Mesenchymal stem cell (in vitro differentiated cells and primary cell): ENCODE data around the gene MTUS2.

Experiments used
- DNase-seq: peaks from one replicate; pipeline ENCODE4 v3.0.0-alpha.2; 2013
- H2AFZ ChIP-seq: one replicate; pipeline ENCODE4 v1.6.1; 2013; ENCODE audit warnings: low read depth, mild to moderate bottlenecking, control low read depth, inconsistent platforms, low read length, moderate library complexity
- H2AK5ac ChIP-seq: 2 replicates; pipeline ENCODE4 v1.6.1; 2013; ENCODE audit warnings: low read length, moderate library complexity, mild to moderate bottlenecking, inconsistent platforms; ENCODE audit not compliant: severe bottlenecking
- H2BK120ac ChIP-seq: one replicate; pipeline ENCODE4 v1.6.1; 2013; ENCODE audit warnings: low read depth, mild to moderate bottlenecking, inconsistent platforms, low read length, moderate library complexity
- H2BK12ac ChIP-seq, 2 experiments: one replicate each; pipeline ENCODE4 v1.6.1; 2013; ENCODE audit warnings: inconsistent platforms in 2 of 2, low read length in 2 of 2, mild to moderate bottlenecking in 2 of 2, moderate library complexity in 2 of 2, control low read depth in 1 of 2
- H2BK15ac ChIP-seq: one replicate; pipeline ENCODE4 v1.6.1; 2013; ENCODE audit warnings: mild to moderate bottlenecking, low read depth, inconsistent platforms; ENCODE audit not compliant: poor library complexity, severe bottlenecking
- H2BK5ac ChIP-seq: 2 replicates; pipeline ENCODE4 v1.6.1; 2013; ENCODE audit warnings: low read depth, mild to moderate bottlenecking, low read length, control low read depth, inconsistent platforms; ENCODE audit not compliant: poor library complexity, severe bottlenecking
- H3K14ac ChIP-seq, 2 experiments: one replicate each; pipeline ENCODE4 v1.6.1; 2013; ENCODE audit warnings: inconsistent platforms in 2 of 2, low read length in 2 of 2, control low read depth in 1 of 2, mild to moderate bottlenecking in 1 of 2, moderate library complexity in 1 of 2
- H3K18ac ChIP-seq, 2 experiments: one replicate each; pipeline ENCODE4 v1.6.1; 2013; ENCODE audit warnings: inconsistent platforms in 2 of 2, low read length in 2 of 2, control low read depth in 1 of 2, low read depth in 1 of 2, mild to moderate bottlenecking in 1 of 2
- H3K23ac ChIP-seq, 2 experiments: one replicate each; pipeline ENCODE4 v1.6.1; 2013; ENCODE audit warnings: inconsistent platforms in 2 of 2, low read length in 2 of 2, mild to moderate bottlenecking in 2 of 2, moderate library complexity in 2 of 2, control low read depth in 1 of 2
- H3K27ac ChIP-seq: 2 replicates; pipeline ENCODE4 v1.5.1; 2013; ENCODE audit warnings: mild to moderate bottlenecking, moderate library complexity, low read length, control low read depth, inconsistent platforms; ENCODE audit not compliant: poor library complexity, severe bottlenecking
- H3K27me3 ChIP-seq, 2 experiments: 2 replicates each; pipeline versions ENCODE4 v1.6.1 to v1.7.0; 2013; ENCODE audit warnings: low read length in 2 of 2, mild to moderate bottlenecking in 2 of 2, moderate library complexity in 2 of 2, control low read depth in 1 of 2, inconsistent platforms in 1 of 2; ENCODE audit not compliant: control insufficient read depth in 1 of 2, insufficient read depth in 1 of 2
- H3K36me3 ChIP-seq, 2 experiments: 2 replicates each; pipeline versions ENCODE4 v1.6.1 to v1.7.0; 2013; ENCODE audit warnings: low read length in 2 of 2, control low read depth in 1 of 2, inconsistent platforms in 1 of 2, low read depth in 1 of 2, mild to moderate bottlenecking in 1 of 2; ENCODE audit not compliant: insufficient read depth in 2 of 2, control insufficient read depth in 1 of 2
- H3K4ac ChIP-seq, 2 experiments: one replicate each; pipeline ENCODE4 v1.6.1; 2013; ENCODE audit warnings: inconsistent platforms in 2 of 2, low read length in 2 of 2, mild to moderate bottlenecking in 2 of 2, moderate library complexity in 2 of 2, control low read depth in 1 of 2, low read depth in 1 of 2
- H3K4me1 ChIP-seq: 2 replicates; pipeline ENCODE4 v1.6.1; 2013; ENCODE audit warnings: low read depth, low read length, control low read depth; ENCODE audit not compliant: control insufficient read depth, insufficient read depth
- H3K4me2 ChIP-seq: 2 replicates; pipeline ENCODE4 v1.6.1; 2013; ENCODE audit warnings: low read length, mild to moderate bottlenecking, inconsistent platforms; ENCODE audit not compliant: poor library complexity, severe bottlenecking
- H3K4me3 ChIP-seq, 2 experiments: 2 replicates each; pipeline versions ENCODE4 v1.5.1 to v1.7.0; 2013; ENCODE audit warnings: low read length in 2 of 2, mild to moderate bottlenecking in 2 of 2, control low read depth in 1 of 2, low read depth in 1 of 2; ENCODE audit not compliant: insufficient read depth in 1 of 2
- H3K79me1 ChIP-seq: replicated peaks from 2 replicates; pipeline ENCODE4 v1.6.1; 2013; ENCODE audit warnings: mild to moderate bottlenecking, control low read depth, low read length, inconsistent platforms; ENCODE audit not compliant: poor library complexity, severe bottlenecking
- H3K9ac ChIP-seq: 2 replicates; pipeline ENCODE4 v1.7.0; 2013; ENCODE audit warnings: mild to moderate bottlenecking, low read length, moderate library complexity
- H3K9me3 ChIP-seq: 2 replicates; pipeline ENCODE4 v1.7.0; 2013; ENCODE audit warnings: mild to moderate bottlenecking, low read length; ENCODE audit not compliant: control insufficient read depth
- H4K8ac ChIP-seq: one replicate; pipeline ENCODE4 v1.6.1; 2013; ENCODE audit warnings: inconsistent platforms, mild to moderate bottlenecking, low read length, moderate library complexity
- H4K91ac ChIP-seq: one replicate; pipeline ENCODE4 v1.6.1; 2013; ENCODE audit warnings: mild to moderate bottlenecking, low read length, inconsistent platforms
- WGBS: methylation state at CpG from one replicate; pipeline ENCODE4 v1.1.7; 2013; ENCODE audit warnings: mixed read lengths; 5-methylcytosine and 5-hydroxymethylcytosine counted together

MTUS2 gene

DNA sequence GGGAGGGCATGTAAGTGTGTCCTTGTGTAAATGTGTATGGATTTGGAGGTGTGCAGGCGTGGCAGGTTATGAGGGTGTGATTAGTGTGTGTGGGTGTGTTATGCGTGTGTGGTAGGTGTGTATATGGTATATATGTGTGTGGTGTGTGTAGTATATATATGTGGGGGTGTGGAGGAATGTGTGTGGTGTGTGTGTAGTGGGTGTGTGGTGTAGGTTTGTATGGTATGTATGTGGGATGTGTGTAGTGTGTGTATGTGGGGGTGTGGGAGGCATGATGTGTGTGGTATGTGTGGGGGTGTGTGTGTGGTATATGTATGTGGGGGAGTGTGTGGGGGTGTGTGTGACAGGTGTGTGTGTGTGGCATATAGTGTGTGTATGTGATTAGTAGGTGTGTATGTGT lies 671.1 kb downstream of the MTUS2 start:
- Histone ChIP-seq H4K8ac (peak overlapping the region; percentile 14), H3K18ac (peak overlapping the region in 1 of 2 experiments; percentile 92), H3K79me1 (no peaks in the 10 kb centered on the region), H3K36me3 (no peaks in the 10 kb centered on the region), H3K14ac (peak overlapping the region in 1 of 2 experiments; percentile 98), H2BK5ac (no peak overlapping the region), H3K27me3 (peaks cover 24% of the 10 kb centered on the region in 2 experiments), H2AK5ac (no peak overlapping the region), H3K4me3 (no peak overlapping the region), H3K23ac (no peak overlapping the region), H3K9ac (no peak overlapping the region), H3K9me3 (no peaks in the 10 kb centered on the region), H2BK12ac (peak overlapping the region in 1 of 2 experiments; percentile 79), H4K91ac (peak overlapping the region; percentile 47), H3K4me1 (peaks cover 11% of the 10 kb centered on the region), H2AFZ (no peak overlapping the region), H3K4ac (no peak overlapping the region), H3K4me2 (no peak overlapping the region), H2BK15ac (no peak overlapping the region), H2BK120ac (no peak overlapping the region), H3K27ac (no peak overlapping the region)
- no peak for DNase-seq
- 66% methylated on average over 2 of the region's 2 CpGs for WGBS

DNA sequence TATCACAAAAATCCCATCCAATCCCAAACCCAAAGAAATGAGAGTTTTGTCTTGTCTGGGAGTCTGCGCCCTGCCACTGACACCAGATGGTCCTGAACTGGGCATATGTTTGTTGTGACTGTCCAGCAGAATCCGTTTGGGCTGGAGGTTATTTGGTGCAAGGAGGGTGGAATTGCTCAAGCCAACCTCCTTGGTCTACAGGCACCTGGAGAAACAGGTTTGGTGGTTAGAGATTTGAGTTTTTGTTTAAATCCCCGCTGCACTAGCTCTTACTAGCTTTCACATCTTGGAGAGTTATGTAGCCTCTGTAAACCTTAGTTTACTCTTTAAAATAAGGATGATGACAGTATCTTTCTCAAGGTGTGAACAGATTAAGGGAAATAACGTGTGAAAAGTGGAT lies 673.7 kb downstream of the MTUS2 start:
- Histone ChIP-seq H2AK5ac (no peak overlapping the region), H3K4ac (no peak overlapping the region), H4K91ac (no peak overlapping the region), H2BK15ac (no peak overlapping the region), H3K14ac (no peak overlapping the region), H3K79me1 (no peaks in the 10 kb centered on the region), H2BK120ac (no peak overlapping the region), H3K9me3 (no peaks in the 10 kb centered on the region), H2BK5ac (no peak overlapping the region), H3K23ac (no peak overlapping the region), H3K4me2 (no peak overlapping the region), H3K4me3 (no peak overlapping the region), H3K18ac (no peak overlapping the region), H3K9ac (no peak overlapping the region), H3K4me1 (peaks cover 22% of the 10 kb centered on the region), H3K36me3 (no peaks in the 10 kb centered on the region), H2BK12ac (no peak overlapping the region), H3K27ac (no peak overlapping the region), H2AFZ (no peak overlapping the region), H4K8ac (no peak overlapping the region), H3K27me3 (peaks cover 12 to 18% of the 10 kb centered on the region in 2 experiments)
- WGBS = 93% methylated on average over 2 of the region's 4 CpGs
- DNase-seq = no peak

DNA sequence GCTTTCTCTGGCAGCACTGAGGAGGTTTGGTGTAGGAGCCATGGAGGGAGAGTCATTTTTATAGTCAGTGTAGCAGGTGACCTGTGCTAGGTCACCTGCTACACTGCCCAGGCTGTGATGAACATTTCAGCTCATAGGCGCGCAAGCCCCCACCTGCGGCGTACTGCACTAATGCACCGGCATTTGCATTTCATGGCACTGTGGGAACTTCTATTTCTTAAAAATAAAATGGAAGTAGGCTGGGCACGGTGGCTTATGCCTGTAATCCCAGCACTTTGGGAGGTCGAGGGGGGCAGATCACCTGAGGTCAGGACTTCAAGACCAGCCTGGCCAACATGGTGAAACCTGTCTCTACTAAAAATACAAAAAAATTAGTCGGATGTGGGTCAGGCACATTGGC lies 674.4 kb downstream of the MTUS2 start:
- Histone ChIP-seq H3K27me3 (peaks cover 12 to 20% of the 10 kb centered on the region in 2 experiments), H3K4ac (no peak overlapping the region), H3K4me1 (peaks cover 22% of the 10 kb centered on the region), H3K79me1 (no peaks in the 10 kb centered on the region), H3K23ac (no peak overlapping the region), H2BK5ac (no peak overlapping the region), H3K14ac (no peak overlapping the region), H3K18ac (no peak overlapping the region), H4K8ac (no peak overlapping the region), H2BK12ac (no peak overlapping the region), H2AK5ac (no peak overlapping the region), H3K4me2 (no peak overlapping the region), H3K27ac (no peak overlapping the region), H3K4me3 (no peak overlapping the region), H2BK120ac (no peak overlapping the region), H3K9ac (no peak overlapping the region), H3K36me3 (no peaks in the 10 kb centered on the region), H2BK15ac (no peak overlapping the region), H3K9me3 (no peaks in the 10 kb centered on the region), H2AFZ (no peak overlapping the region), H4K91ac (no peak overlapping the region)
- 96% methylated on average over 8 of the region's 8 CpGs for WGBS
- DNase-seq = no peak

DNA sequence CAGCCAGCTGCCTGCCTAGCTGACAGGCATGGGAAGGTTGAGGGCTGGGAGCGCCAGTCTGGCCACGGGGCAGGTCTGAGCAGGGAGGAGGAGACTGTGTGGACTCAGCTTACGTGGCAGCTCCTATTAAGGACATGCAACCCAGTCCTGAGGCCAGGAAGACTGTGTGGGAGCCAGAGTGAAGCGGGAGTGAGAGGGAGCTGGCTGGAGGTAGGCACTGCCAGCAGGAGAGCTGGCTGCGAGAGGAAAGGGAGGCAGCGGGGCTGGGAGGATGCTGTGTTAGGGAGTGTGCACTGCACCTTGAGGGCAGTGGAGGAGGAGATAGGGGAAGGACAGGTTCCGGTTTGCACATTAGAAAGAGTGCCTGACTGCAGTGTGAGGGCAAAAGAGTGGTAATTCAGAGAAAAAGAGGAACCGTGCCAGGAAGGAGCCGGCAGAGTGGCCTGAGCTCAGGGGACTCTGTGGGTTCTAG lies 676.1 kb downstream of the MTUS2 start:
- Histone ChIP-seq H3K4me2 (no peak overlapping the region), H3K9ac (no peak overlapping the region), H4K91ac (peak overlapping the region; percentile 23), H3K9me3 (no peaks in the 10 kb centered on the region), H3K79me1 (no peaks in the 10 kb centered on the region), H3K27ac (no peak overlapping the region), H2AK5ac (no peak overlapping the region), H4K8ac (no peak overlapping the region), H3K23ac (peak overlapping the region in 1 of 2 experiments; percentile 16), H3K27me3 (peaks cover 12 to 22% of the 10 kb centered on the region in 2 experiments), H2BK5ac (no peak overlapping the region), H2BK120ac (no peak overlapping the region), H3K36me3 (no peaks in the 10 kb centered on the region), H3K4me3 (no peak overlapping the region), H3K14ac (peak overlapping the region in 1 of 2 experiments; percentile 68), H3K18ac (peak overlapping the region in 1 of 2 experiments; percentile 14), H3K4ac (no peak overlapping the region), H2BK12ac (peak overlapping the region in 1 of 2 experiments; percentile 7), H2AFZ (no peak overlapping the region), H3K4me1 (peaks cover 30% of the 10 kb centered on the region), H2BK15ac (no peak overlapping the region)
- DNase-seq = no peak
- 92% methylated on average over 9 of the region's 9 CpGs for WGBS
